Omental fat pad (tissue), 4 donors: ENCODE results near the gene ZFPL1. TPM values are rescaled to one million over a fixed set of nuclear protein-coding genes. Genes with fewer than 3 reads are reported as not detected.

Experiments
- ATAC-seq: fragments of 150-250 bp; one replicate; pipeline ENCODE4 v1.9.1; 2016; ENCODE audit warnings: mild to moderate bottlenecking, moderate library complexity; ENCODE audit not compliant: low FRiP score
- DNase-seq: peaks from one replicate; pipeline ENCODE4 v3.0.0-alpha.2; 2019; ENCODE audit warnings: low spot score
- CTCF ChIP-seq, 3 donors: fragments of 450-650 bp; IDR thresholded peaks; one replicate each; pipeline ENCODE4 v1.5.1; 2016 to 2017; ENCODE audit warnings: antibody characterized with exemption in 3 of 3, mild to moderate bottlenecking in 3 of 3, moderate library complexity in 2 of 3
- total RNA-seq, 4 donors: library from RNA; depleted of rRNA; stranded (reverse); fragments of >200 nt; gene quantifications; one replicate each; pipeline ENCODE4 v1.1.0, GENCODE V29; 2016

The ZFPL1 gene
- total RNA-seq, 4 donors from 2014 or later: 21.3 to 44.5 (median 32.6) TPM

GRCh38 chr11:65112546-65113360 lies 28.7 kb downstream of the ZFPL1 start:
- DNase-seq (no peak), ATAC-seq (peak; percentile 38)
- TF ChIP-seq CTCF (IDR thresholded peaks at IDR 0.05): peak in 1 of 3 donors; percentile 28

- ATAC-seq (no peak), DNase-seq (no peak)
- TF ChIP-seq CTCF (IDR thresholded peaks at IDR 0.05): no peak
Measured at GRCh38 chr11:65113361-65113756, 29.3 kb downstream of the ZFPL1 start.

GRCh38 chr11:65113839-65114238 lies 29.8 kb downstream of the ZFPL1 start:
- DNase-seq (no peak), ATAC-seq (no peak)

GRCh38 chr11:65114538-65115171 lies 30.6 kb downstream of the ZFPL1 start:
- no peak for ATAC-seq
- DNase-seq: no peak
- no peak for TF ChIP-seq CTCF (IDR thresholded peaks at IDR 0.05)

More at GRCh38 chr11:65113839-65114238, 29.8 kb downstream of the ZFPL1 start:
- no peak for TF ChIP-seq CTCF (IDR thresholded peaks at IDR 0.05)

GRCh38 chr11:65115361-65116082 lies 31.5 kb downstream of the ZFPL1 start:
- no peak for DNase-seq
- TF ChIP-seq CTCF (IDR thresholded peaks at IDR 0.05): no peak
- ATAC-seq: no peak

GRCh38 chr11:65116370-65117205 lies 32.6 kb downstream of the ZFPL1 start:
- DNase-seq (no peak), ATAC-seq (peak; percentile 26)
- no peak for TF ChIP-seq CTCF (IDR thresholded peaks at IDR 0.05)
